ENCODE measurements around the gene BMP7.
A peak's percentile ranks its signal among the peaks of the same experiment; 100 is the strongest.

BMP7 gene

GRCh38 chr20:57265336-57265996 lies 975 bp downstream of the BMP7 start:
- TF ChIP-seq CTCF (IDR thresholded peaks at IDR 0.05; ENCODE audit: extremely low read depth, missing control alignments) = no peak
- DNase-seq (ENCODE audit: low spot score) = peak; percentile 47

GRCh38 chr20:57264908-57265335 lies 1.5 kb downstream of the BMP7 start:
- peak; percentile 35 for DNase-seq (ENCODE audit: low spot score)

GRCh38 chr20:57263801-57264792 lies 2.3 kb downstream of the BMP7 start:
- no peak for DNase-seq (ENCODE audit: low spot score)
- no peak for TF ChIP-seq CTCF (IDR thresholded peaks at IDR 0.05; ENCODE audit: extremely low read depth, missing control alignments)

- DNase-seq (ENCODE audit: low spot score) = no peak
- TF ChIP-seq CTCF (IDR thresholded peaks at IDR 0.05; ENCODE audit: extremely low read depth, missing control alignments) = no peak
These were observed 3.4 kb downstream of the BMP7 start for GRCh38 chr20:57262784-57263609.

- DNase-seq (ENCODE audit: low spot score) = no peak
- TF ChIP-seq CTCF (IDR thresholded peaks at IDR 0.05; ENCODE audit: extremely low read depth, missing control alignments) = no peak
These were observed 4.1 kb downstream of the BMP7 start for GRCh38 chr20:57262301-57262700.

GRCh38 chr20:57261457-57262251 lies 4.8 kb downstream of the BMP7 start:
- no peak for DNase-seq (ENCODE audit: low spot score)

More at GRCh38 chr20:57261457-57262251, 4.8 kb downstream of the BMP7 start:
- TF ChIP-seq CTCF (IDR thresholded peaks at IDR 0.05; ENCODE audit: extremely low read depth, missing control alignments) = no peak

Data from GM20000 (cell line).